Mesenchymal stem cell (in vitro differentiated cells and primary cell): ENCODE results near the gene PTPRCAP.

Source experiments
- DNase-seq: peaks from one replicate; pipeline ENCODE4 v3.0.0-alpha.2; 2013
- H2AFZ ChIP-seq: one replicate; pipeline ENCODE4 v1.6.1; 2013; ENCODE audit warnings: low read depth, mild to moderate bottlenecking, control low read depth, inconsistent platforms, low read length, moderate library complexity
- H2AK5ac ChIP-seq: 2 replicates; pipeline ENCODE4 v1.6.1; 2013; ENCODE audit warnings: low read length, moderate library complexity, mild to moderate bottlenecking, inconsistent platforms; ENCODE audit not compliant: severe bottlenecking
- H2BK120ac ChIP-seq: one replicate; pipeline ENCODE4 v1.6.1; 2013; ENCODE audit warnings: low read depth, mild to moderate bottlenecking, inconsistent platforms, low read length, moderate library complexity
- H2BK12ac ChIP-seq, 2 experiments: one replicate each; pipeline ENCODE4 v1.6.1; 2013; ENCODE audit warnings: inconsistent platforms in 2 of 2, low read length in 2 of 2, mild to moderate bottlenecking in 2 of 2, moderate library complexity in 2 of 2, control low read depth in 1 of 2
- H2BK15ac ChIP-seq: one replicate; pipeline ENCODE4 v1.6.1; 2013; ENCODE audit warnings: mild to moderate bottlenecking, low read depth, inconsistent platforms; ENCODE audit not compliant: poor library complexity, severe bottlenecking
- H2BK5ac ChIP-seq: 2 replicates; pipeline ENCODE4 v1.6.1; 2013; ENCODE audit warnings: low read depth, mild to moderate bottlenecking, low read length, control low read depth, inconsistent platforms; ENCODE audit not compliant: poor library complexity, severe bottlenecking
- H3K14ac ChIP-seq, 2 experiments: one replicate each; pipeline ENCODE4 v1.6.1; 2013; ENCODE audit warnings: inconsistent platforms in 2 of 2, low read length in 2 of 2, control low read depth in 1 of 2, mild to moderate bottlenecking in 1 of 2, moderate library complexity in 1 of 2
- H3K18ac ChIP-seq, 2 experiments: one replicate each; pipeline ENCODE4 v1.6.1; 2013; ENCODE audit warnings: inconsistent platforms in 2 of 2, low read length in 2 of 2, control low read depth in 1 of 2, low read depth in 1 of 2, mild to moderate bottlenecking in 1 of 2
- H3K23ac ChIP-seq, 2 experiments: one replicate each; pipeline ENCODE4 v1.6.1; 2013; ENCODE audit warnings: inconsistent platforms in 2 of 2, low read length in 2 of 2, mild to moderate bottlenecking in 2 of 2, moderate library complexity in 2 of 2, control low read depth in 1 of 2
- H3K27ac ChIP-seq: 2 replicates; pipeline ENCODE4 v1.5.1; 2013; ENCODE audit warnings: mild to moderate bottlenecking, moderate library complexity, low read length, control low read depth, inconsistent platforms; ENCODE audit not compliant: poor library complexity, severe bottlenecking
- H3K27me3 ChIP-seq, 2 experiments: 2 replicates each; pipeline versions ENCODE4 v1.6.1 to v1.7.0; 2013; ENCODE audit warnings: low read length in 2 of 2, mild to moderate bottlenecking in 2 of 2, moderate library complexity in 2 of 2, control low read depth in 1 of 2, inconsistent platforms in 1 of 2; ENCODE audit not compliant: control insufficient read depth in 1 of 2, insufficient read depth in 1 of 2
- H3K36me3 ChIP-seq, 2 experiments: 2 replicates each; pipeline versions ENCODE4 v1.6.1 to v1.7.0; 2013; ENCODE audit warnings: low read length in 2 of 2, control low read depth in 1 of 2, inconsistent platforms in 1 of 2, low read depth in 1 of 2, mild to moderate bottlenecking in 1 of 2; ENCODE audit not compliant: insufficient read depth in 2 of 2, control insufficient read depth in 1 of 2
- H3K4ac ChIP-seq, 2 experiments: one replicate each; pipeline ENCODE4 v1.6.1; 2013; ENCODE audit warnings: inconsistent platforms in 2 of 2, low read length in 2 of 2, mild to moderate bottlenecking in 2 of 2, moderate library complexity in 2 of 2, control low read depth in 1 of 2, low read depth in 1 of 2
- H3K4me1 ChIP-seq: 2 replicates; pipeline ENCODE4 v1.6.1; 2013; ENCODE audit warnings: low read depth, low read length, control low read depth; ENCODE audit not compliant: control insufficient read depth, insufficient read depth
- H3K4me2 ChIP-seq: 2 replicates; pipeline ENCODE4 v1.6.1; 2013; ENCODE audit warnings: low read length, mild to moderate bottlenecking, inconsistent platforms; ENCODE audit not compliant: poor library complexity, severe bottlenecking
- H3K4me3 ChIP-seq, 2 experiments: 2 replicates each; pipeline versions ENCODE4 v1.5.1 to v1.7.0; 2013; ENCODE audit warnings: low read length in 2 of 2, mild to moderate bottlenecking in 2 of 2, control low read depth in 1 of 2, low read depth in 1 of 2; ENCODE audit not compliant: insufficient read depth in 1 of 2
- H3K79me1 ChIP-seq: replicated peaks from 2 replicates; pipeline ENCODE4 v1.6.1; 2013; ENCODE audit warnings: mild to moderate bottlenecking, control low read depth, low read length, inconsistent platforms; ENCODE audit not compliant: poor library complexity, severe bottlenecking
- H3K9ac ChIP-seq: 2 replicates; pipeline ENCODE4 v1.7.0; 2013; ENCODE audit warnings: mild to moderate bottlenecking, low read length, moderate library complexity
- H3K9me3 ChIP-seq: 2 replicates; pipeline ENCODE4 v1.7.0; 2013; ENCODE audit warnings: mild to moderate bottlenecking, low read length; ENCODE audit not compliant: control insufficient read depth
- H4K8ac ChIP-seq: one replicate; pipeline ENCODE4 v1.6.1; 2013; ENCODE audit warnings: inconsistent platforms, mild to moderate bottlenecking, low read length, moderate library complexity
- H4K91ac ChIP-seq: one replicate; pipeline ENCODE4 v1.6.1; 2013; ENCODE audit warnings: mild to moderate bottlenecking, low read length, inconsistent platforms
- WGBS: methylation state at CpG from one replicate; pipeline ENCODE4 v1.1.7; 2013; ENCODE audit warnings: mixed read lengths; 5-methylcytosine and 5-hydroxymethylcytosine counted together

Gene PTPRCAP

DNA sequence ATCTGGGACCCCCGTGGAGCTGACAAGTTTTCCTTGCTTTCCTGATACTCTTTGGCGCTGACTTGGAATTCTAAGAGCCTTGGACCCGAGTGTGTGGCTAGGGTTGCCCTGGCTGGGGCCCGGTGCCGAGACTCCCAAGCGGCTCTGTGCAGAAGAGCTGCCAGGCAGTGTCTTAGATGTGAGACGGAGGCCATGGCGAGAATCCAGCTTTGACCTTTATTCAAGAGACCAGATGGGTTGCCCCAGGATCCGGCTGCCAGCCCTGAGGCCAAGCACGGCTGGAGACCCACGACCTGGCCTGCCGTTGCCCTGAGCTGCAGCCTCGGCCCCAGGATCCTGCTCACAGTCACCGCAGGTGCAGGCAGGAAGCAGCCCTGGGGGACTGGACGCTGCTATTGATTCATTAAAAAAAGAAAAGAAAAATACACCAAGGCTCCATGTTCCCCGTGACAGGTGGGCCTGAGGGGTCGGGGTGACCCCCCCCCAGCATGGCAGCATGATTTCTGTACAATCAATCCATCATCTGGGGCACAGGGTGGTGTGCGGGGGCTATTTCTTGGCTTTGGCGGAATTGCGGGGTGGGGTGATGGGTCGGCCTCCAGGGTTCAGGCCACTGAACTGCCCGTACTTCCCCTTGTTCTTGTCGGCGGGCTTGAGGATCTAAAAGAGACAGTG, 39.4 kb downstream of the PTPRCAP start:
- no peak overlapping the region for H2BK15ac ChIP-seq
- H4K91ac ChIP-seq, result no peak overlapping the region
- H2AK5ac ChIP-seq, result no peak overlapping the region
- H2BK5ac ChIP-seq, result no peak overlapping the region
- H3K4me1 ChIP-seq, result peaks cover 31% of the 10 kb centered on the region
- no peaks in the 10 kb centered on the region for H3K9me3 ChIP-seq
- no peaks in the 10 kb centered on the region for H3K27me3 ChIP-seq
- WGBS, result 93% methylated on average over 24 of the region's 24 CpGs
- no peak overlapping the region for H3K4ac ChIP-seq
- no peak overlapping the region for H3K4me2 ChIP-seq
- no peak overlapping the region for H4K8ac ChIP-seq
- H3K27ac ChIP-seq, result no peak overlapping the region
- no peak overlapping the region for H2AFZ ChIP-seq
- H2BK12ac ChIP-seq, result no peak overlapping the region
- peaks cover 46 to 64% of the 10 kb centered on the region in 2 experiments for H3K36me3 ChIP-seq
- H3K4me3 ChIP-seq, result no peak overlapping the region
- no peak overlapping the region for H3K18ac ChIP-seq
- H2BK120ac ChIP-seq, result no peak overlapping the region
- H3K79me1 ChIP-seq, result peaks cover 29% of the 10 kb centered on the region
- no peak overlapping the region for H3K9ac ChIP-seq
- no peak overlapping the region for H3K23ac ChIP-seq
- no peak for DNase-seq
- H3K14ac ChIP-seq, result no peak overlapping the region

GRCh38 chr11:67397536-67397935, 39.9 kb downstream of the PTPRCAP start:
- 74% methylated on average over 6 of the region's 6 CpGs for WGBS

GRCh38 chr11:67396587-67397389, 40.7 kb downstream of the PTPRCAP start:
- H3K4me2 ChIP-seq, result no peak overlapping the region
- H2AK5ac ChIP-seq, result no peak overlapping the region
- DNase-seq, result no peak
- no peak overlapping the region for H3K14ac ChIP-seq
- WGBS, result 25% methylated on average over 9 of the region's 13 CpGs
- peak overlapping the region; percentile 54 for H4K91ac ChIP-seq
- H4K8ac ChIP-seq, result peak overlapping the region; percentile 82
- no peak overlapping the region for H3K9ac ChIP-seq
- H3K79me1 ChIP-seq, result peaks cover 36% of the 10 kb centered on the region
- no peak overlapping the region for H2AFZ ChIP-seq
- no peak overlapping the region for H2BK15ac ChIP-seq
- H3K36me3 ChIP-seq, result peaks cover 46 to 64% of the 10 kb centered on the region in 2 experiments
- peak overlapping the region in 1 of 2 experiments; percentile 67 for H2BK12ac ChIP-seq
- no peak overlapping the region for H3K27ac ChIP-seq
- no peak overlapping the region for H2BK120ac ChIP-seq
- H3K9me3 ChIP-seq, result no peaks in the 10 kb centered on the region
- peaks cover 35% of the 10 kb centered on the region for H3K4me1 ChIP-seq
- peak overlapping the region in 1 of 2 experiments; percentile 10 for H3K4me3 ChIP-seq
- H2BK5ac ChIP-seq, result no peak overlapping the region
- no peaks in the 10 kb centered on the region for H3K27me3 ChIP-seq
- H3K4ac ChIP-seq, result peak overlapping the region in 1 of 2 experiments; percentile 61
- H3K18ac ChIP-seq, result peak overlapping the region in 1 of 2 experiments; percentile 60
- peak overlapping the region in 1 of 2 experiments; percentile 67 for H3K23ac ChIP-seq

More at GRCh38 chr11:67397536-67397935, 39.9 kb downstream of the PTPRCAP start:
- Histone ChIP-seq H3K9me3 (no peaks in the 10 kb centered on the region), H2BK120ac (no peak overlapping the region), H3K4me1 (peaks cover 33% of the 10 kb centered on the region), H2AK5ac (no peak overlapping the region), H3K36me3 (peaks cover 46 to 64% of the 10 kb centered on the region in 2 experiments), H3K4me2 (no peak overlapping the region), H3K4me3 (no peak overlapping the region), H4K91ac (no peak overlapping the region), H2BK12ac (no peak overlapping the region), H3K23ac (peak overlapping the region in 1 of 2 experiments; percentile 32), H3K18ac (no peak overlapping the region), H3K9ac (no peak overlapping the region), H2AFZ (no peak overlapping the region), H2BK15ac (no peak overlapping the region), H3K14ac (no peak overlapping the region), H3K4ac (peak overlapping the region in 1 of 2 experiments; percentile 1), H3K79me1 (peaks cover 32% of the 10 kb centered on the region), H3K27me3 (no peaks in the 10 kb centered on the region), H3K27ac (no peak overlapping the region), H2BK5ac (no peak overlapping the region), H4K8ac (peak overlapping the region; percentile 3)
- DNase-seq, result no peak

- peaks cover 35% of the 10 kb centered on the region for H3K4me1 ChIP-seq
- no peak overlapping the region for H4K8ac ChIP-seq
- peak overlapping the region in 1 of 2 experiments; percentile 67 for H3K23ac ChIP-seq
- H3K4me2 ChIP-seq, result no peak overlapping the region
- no peak overlapping the region for H3K27ac ChIP-seq
- no peak overlapping the region for H2BK120ac ChIP-seq
- no peak overlapping the region for H3K4me3 ChIP-seq
- no peak overlapping the region for H2AFZ ChIP-seq
- H3K9me3 ChIP-seq, result no peaks in the 10 kb centered on the region
- peaks cover 36% of the 10 kb centered on the region for H3K79me1 ChIP-seq
- H3K36me3 ChIP-seq, result peaks cover 46 to 64% of the 10 kb centered on the region in 2 experiments
- no peak overlapping the region for H2BK15ac ChIP-seq
- H2AK5ac ChIP-seq, result no peak overlapping the region
- no peak for DNase-seq
- H2BK12ac ChIP-seq, result no peak overlapping the region
- H3K14ac ChIP-seq, result no peak overlapping the region
- H2BK5ac ChIP-seq, result no peak overlapping the region
- H4K91ac ChIP-seq, result peak overlapping the region; percentile 54
- H3K9ac ChIP-seq, result no peak overlapping the region
- no peaks in the 10 kb centered on the region for H3K27me3 ChIP-seq
- peak overlapping the region in 1 of 2 experiments; percentile 60 for H3K18ac ChIP-seq
- H3K4ac ChIP-seq, result no peak overlapping the region
- 96% methylated on average over 7 of the region's 7 CpGs for WGBS
Observed at GRCh38 chr11:67396259-67396581, 41.3 kb downstream of the PTPRCAP start.
